ENCODE measurements around the gene TMEM43.

TMEM43 gene

GRCh38 chr3:14122301-14122700 is 2.6 kb upstream of the TMEM43 start:
- DNase-seq, result no peak

DNA sequence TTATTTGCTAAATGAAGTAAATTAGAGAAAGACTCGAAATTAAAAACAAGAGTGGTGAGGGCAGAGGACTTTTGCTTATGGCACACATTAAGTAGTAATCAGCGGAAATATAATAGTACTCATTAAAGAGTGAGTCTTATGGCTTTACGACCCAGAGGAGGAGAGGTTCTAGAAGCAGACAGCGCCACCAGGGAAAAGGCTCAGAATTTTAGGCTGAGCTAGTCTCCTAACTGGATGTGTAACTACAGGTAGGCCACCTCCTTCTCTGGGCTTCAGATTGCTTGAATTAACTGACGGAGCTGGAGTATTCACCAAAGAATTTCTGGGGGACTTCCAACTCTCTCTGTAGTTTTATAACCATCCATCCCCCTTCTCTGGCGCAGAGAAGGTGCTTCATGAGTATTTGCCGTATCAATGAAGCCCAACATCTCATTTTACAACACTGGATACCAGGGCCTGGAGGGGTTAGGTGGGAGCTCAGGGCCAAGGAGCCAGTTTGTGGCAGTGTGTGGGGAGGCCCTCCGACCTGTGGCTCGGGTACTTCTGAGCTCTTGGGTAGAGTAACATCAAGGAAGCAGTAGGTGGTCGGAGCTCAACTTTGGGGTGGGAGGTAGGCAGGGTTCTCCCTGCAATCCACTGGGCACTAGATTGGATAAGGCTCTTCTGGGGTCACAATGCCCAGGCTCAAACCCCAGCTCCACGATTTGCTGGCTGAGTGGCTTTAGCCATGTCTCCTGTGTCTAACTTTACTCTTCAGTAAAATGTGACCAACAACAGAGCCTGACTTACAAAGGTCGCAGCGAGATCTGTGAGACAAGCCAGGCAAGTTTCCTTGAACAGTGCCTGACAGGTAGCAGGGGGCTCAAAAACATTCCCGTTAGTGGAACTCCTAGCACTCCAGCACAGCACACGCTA is 1.3 kb upstream of the TMEM43 start:
- DNase-seq, result no peak

- DNase-seq, result peak; percentile 53
Observed at GRCh38 chr3:14124223-14124614, 633 bp upstream of the TMEM43 start.

DNA sequence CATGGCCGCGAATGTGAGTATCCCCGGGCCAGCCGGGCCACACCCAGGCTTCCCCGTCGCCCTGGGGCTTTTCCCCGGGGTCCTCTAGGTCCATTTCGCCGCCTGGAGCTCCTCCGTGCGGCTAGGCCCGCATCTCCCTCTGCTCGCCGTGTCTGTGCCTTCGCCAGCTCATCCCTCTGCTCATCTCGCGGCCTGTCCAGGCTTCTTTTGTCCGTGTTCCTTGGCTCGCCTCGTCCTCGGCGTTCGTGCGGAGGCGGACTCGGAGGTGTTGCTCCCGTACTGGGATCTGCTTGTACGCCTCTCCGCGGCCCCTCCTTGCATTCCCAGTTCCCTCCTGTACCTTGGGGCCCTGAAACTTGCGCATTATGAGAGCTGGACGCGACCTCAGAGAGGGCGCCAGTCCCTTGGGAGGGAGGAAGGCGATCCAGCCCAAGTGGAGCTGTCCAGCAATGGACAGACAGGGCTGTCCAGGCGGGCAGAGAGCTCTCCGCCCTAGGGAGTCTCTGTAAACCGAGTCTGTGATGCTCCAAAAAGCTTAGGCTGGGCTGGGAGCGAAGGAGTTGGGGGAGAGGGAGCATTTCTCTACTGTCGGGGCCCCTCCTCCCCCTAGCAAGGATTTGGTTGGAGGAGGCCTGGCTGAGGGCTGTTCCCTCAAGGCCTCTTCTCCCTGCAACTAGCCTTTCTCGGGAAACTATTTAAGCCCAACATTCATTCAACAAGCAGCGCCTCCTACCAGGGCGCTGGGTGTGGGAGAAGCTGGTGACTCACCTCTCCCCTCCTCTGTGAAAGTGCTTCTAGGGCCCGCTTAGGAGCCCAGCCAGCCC is 553 bp downstream of the TMEM43 start:
- DNase-seq, result peak; percentile 91

DNA sequence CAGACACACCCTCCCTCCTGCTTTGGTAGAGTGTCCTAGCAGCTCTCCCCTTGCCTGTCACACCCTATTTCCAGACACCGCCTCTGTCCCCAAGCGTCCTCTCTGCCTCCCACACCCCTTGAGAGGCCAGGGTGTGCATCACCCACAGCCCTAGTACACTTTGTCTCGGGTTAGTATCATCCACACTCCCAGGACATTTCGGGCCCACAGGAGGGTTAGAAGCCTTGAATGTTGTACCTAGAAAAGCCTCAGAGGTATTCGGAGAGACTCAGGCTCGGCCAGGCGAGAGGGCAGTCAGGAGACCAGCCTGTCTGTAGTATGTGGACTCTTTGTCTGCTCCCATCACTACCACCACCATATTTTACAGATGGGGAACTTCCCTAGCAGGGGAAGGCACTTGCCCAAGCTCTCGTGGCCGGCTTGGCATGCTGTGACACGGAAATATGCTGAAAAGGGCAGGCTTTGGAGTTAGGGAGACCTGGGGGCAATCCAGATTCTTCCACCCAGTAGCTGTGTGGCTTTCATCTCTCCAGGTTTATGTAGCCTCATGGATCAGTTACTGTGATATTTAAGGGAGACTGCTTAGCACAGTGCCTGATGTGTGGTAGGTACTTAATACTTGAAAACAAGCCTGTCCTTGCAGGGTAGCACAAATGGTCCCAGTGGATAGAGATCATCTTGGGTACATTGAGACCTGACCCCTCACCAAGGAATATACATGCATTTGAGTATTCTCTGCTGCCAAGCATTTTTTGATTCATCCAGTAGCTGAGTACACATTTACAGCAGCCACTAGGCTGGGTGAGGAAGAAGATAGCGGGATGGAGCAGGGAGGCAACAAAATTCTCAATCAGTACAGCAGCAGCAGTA is 1.4 kb downstream of the TMEM43 start:
- no peak for DNase-seq

- no peak for DNase-seq
Observed at GRCh38 chr3:14126887-14127505, 2.1 kb downstream of the TMEM43 start.

DNA sequence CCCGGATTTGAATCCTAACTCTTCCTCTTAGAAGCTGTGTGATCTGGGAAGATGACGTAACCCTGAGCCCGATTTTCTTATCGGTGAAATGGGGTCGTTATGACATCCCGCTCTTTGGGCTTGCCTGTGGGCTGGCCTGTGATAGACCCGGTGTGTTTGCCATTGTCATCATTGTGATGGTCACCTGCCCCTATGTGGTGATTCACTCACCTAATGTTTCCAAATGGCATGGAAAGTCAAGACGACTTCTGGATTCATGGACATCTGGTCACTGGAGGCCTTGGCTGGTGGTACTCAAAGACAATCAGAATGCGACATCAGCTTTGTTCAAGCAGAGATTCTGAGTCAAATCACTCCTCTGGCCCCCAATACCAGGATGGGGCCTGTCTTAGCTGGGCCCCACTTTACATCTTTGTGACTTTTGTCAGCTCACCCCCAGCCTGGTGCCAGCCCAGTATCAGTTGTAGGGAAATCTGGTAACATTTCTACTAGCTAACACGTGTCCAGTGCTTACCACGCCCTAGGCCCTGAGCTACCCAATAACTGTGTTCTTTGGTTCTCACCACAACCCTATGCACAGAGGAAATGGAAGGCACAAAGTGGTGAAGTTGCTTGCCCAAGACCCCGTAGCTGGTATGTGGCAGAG is 2.8 kb downstream of the TMEM43 start:
- DNase-seq, result no peak

DNA sequence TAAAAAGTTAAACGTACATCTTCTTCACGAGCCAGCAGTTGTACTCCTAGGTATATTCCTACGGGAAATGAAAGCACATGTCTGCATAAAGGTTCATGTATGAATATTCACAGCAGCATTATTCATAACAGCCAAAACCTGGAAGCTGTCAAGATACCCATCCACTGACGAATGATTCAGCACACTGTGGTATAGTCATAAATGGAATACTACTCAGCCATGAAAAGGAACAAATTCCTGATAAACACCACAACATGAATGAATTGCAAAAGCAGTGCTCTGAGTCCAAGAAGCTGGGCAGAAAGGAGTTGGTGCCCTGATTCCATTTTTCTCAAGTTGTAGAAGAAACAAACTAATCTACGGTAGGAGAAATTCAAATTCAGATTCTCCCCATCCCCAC is 3.9 kb downstream of the TMEM43 start:
- no peak for DNase-seq

DNA sequence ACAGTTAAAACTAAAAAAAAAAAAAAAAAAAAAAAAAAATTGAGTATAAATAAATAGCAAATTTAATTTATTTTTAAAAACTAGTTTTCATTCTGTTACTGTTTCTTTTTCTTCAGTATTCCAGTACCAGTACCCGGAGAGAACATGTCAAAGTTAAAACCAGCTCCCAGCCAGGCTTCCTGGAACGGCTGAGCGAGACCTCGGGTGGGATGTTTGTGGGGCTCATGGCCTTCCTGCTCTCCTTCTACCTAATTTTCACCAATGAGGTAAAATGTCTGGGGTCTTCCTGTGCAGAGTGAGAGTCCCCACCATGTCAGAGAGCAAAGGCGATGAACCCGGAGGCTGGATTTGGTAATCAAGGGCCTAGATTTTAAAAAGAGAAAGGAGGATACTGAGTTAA is 4.4 kb downstream of the TMEM43 start:
- no peak for DNase-seq

DNA sequence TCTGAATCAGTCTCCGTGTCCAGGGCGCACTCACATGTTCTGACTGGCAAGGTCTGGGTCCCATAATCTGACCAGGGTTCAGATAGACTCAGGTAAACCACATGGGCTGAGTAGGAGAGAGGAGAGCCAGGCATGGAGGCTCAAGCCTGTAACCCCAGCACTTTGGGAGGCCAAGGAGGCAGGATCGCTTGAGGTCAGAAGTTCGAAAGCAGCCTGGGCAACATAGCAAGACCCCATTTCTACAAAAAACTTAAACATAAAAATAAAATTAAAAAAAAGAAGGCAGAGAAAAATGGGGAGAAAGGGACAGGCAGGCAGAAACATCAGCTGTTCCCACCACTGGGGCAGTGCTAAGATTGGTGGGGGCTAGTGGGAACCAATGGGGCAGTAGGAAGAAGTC is 5.4 kb downstream of the TMEM43 start:
- DNase-seq, result no peak

GRCh38 chr3:14130707-14131106 is 5.9 kb downstream of the TMEM43 start:
- no peak for DNase-seq

DNA sequence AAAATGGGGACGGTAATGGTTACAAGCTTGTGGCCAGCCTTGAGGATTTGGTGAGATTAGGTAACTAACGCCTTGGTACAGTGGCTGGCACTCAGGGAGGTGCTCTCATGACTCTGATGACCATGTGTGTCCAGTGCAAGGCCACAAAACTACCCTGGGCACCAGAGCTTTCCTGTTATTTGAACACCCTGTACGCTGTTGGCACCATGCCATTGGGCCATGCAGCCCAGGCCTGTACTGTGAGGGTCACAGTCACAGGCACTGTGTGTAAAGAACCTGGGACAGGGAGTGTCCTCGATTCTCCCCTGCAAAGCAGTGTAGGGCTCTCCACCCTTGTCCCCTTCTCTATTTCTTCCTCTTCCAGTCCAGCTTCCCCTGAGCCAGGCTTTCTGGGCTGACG is 6.3 kb downstream of the TMEM43 start:
- no peak for DNase-seq

GRCh38 chr3:14132120-14132519 is 7.3 kb downstream of the TMEM43 start:
- no peak for DNase-seq

DNA sequence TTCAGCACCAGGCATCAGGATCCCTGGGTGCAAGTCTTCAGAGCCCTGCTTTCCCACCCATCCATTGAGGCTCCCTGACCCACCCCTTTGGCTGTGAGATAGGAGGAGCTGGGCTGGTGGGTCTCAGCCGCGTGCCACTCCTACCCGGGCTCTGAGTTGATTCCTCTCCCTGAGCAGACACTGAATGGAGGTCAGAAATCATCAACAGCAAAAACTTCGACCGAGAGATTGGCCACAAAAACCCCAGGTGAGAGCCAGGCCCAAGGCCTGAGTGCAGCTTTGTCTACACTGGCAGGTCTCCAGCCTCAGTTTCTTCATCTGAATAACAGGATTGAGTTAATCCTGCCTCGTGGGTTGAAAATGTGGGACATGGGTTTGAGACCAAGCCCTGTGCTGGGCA is 7.8 kb downstream of the TMEM43 start:
- DNase-seq, result no peak

- DNase-seq, result no peak
Observed at GRCh38 chr3:14133188-14133800, 8.4 kb downstream of the TMEM43 start.

GRCh38 chr3:14133876-14134275 is 9.0 kb downstream of the TMEM43 start:
- DNase-seq, result no peak

DNA sequence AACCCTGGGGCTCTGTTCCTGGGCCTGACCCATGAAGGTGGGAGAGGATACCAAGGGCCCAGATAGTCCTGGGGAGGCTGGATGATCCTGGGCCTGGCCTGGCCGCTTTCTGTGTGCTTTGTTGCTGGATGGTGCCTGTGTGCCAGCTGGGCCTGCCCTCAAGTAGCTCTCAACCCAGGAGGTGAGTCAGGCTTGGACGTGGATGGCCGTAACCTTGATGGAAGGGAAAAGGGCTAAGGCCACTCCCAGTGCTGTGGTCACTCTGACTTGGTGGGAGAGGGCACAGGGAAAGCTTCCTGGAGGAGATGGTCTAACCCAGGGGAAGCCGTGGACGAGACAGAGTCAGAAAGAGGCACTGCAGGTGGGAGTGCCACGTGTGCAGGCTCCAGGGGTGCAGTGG is 9.4 kb downstream of the TMEM43 start:
- no peak for DNase-seq

GRCh38 chr3:14135581-14135980 is 10.7 kb downstream of the TMEM43 start:
- no peak for DNase-seq

- DNase-seq, result no peak
Observed at GRCh38 chr3:14137004-14137403, 12.2 kb downstream of the TMEM43 start.

- no peak for DNase-seq
Observed at GRCh38 chr3:14137445-14137844, 12.6 kb downstream of the TMEM43 start.

- DNase-seq, result no peak
Observed at GRCh38 chr3:14138109-14138877, 13.4 kb downstream of the TMEM43 start.

Data from HCEC 1CT (cell line).